KMS-11 (cell line): ENCODE results near the gene TGFB2.

Experiments
- H2AFZ ChIP-seq: fragments of 200-600 bp; sonication (generic); 2 replicates; pipeline ENCODE4 v1.6.1; 2016; ENCODE audit warnings: antibody characterized with exemption, mixed run types, low read depth
- H3K27ac ChIP-seq: fragments of 200-600 bp; sonication (generic); 2 replicates; pipeline ENCODE4 v1.6.1; 2016; ENCODE audit warnings: mild to moderate bottlenecking, mixed run types
- H3K27me3 ChIP-seq: fragments of 200-600 bp; sonication (generic); 2 replicates; pipeline ENCODE4 v1.6.1; 2017; ENCODE audit warnings: mild to moderate bottlenecking, low read depth, mixed run types, moderate library complexity; ENCODE audit not compliant: insufficient read depth
- H3K36me3 ChIP-seq: fragments of 200-600 bp; sonication (generic); 2 replicates; pipeline ENCODE4 v1.6.1; 2017; ENCODE audit warnings: mild to moderate bottlenecking, mixed run types; ENCODE audit not compliant: insufficient read depth
- H3K4me1 ChIP-seq: fragments of 200-600 bp; sonication (generic); 2 replicates; pipeline ENCODE4 v1.6.1; 2016; ENCODE audit warnings: mild to moderate bottlenecking, low read depth, mixed run types; ENCODE audit not compliant: poor library complexity, severe bottlenecking
- H3K4me2 ChIP-seq: fragments of 200-600 bp; sonication (generic); 2 replicates; pipeline ENCODE4 v1.7.0; 2016; ENCODE audit warnings: mild to moderate bottlenecking, mixed run types
- H3K4me3 ChIP-seq: fragments of 200-600 bp; sonication (generic); IDR thresholded peaks from 2 replicates; pipeline ENCODE4 v1.6.1; 2017; ENCODE audit warnings: low read depth, low read length, mixed read lengths; ENCODE audit not compliant: insufficient read depth
- H3K79me2 ChIP-seq: fragments of 200-600 bp; sonication (generic); 2 replicates; pipeline ENCODE4 v1.6.1; 2016; ENCODE audit warnings: low read depth, mixed run types; ENCODE audit not compliant: insufficient read depth
- H3K9ac ChIP-seq: fragments of 200-600 bp; sonication (generic); 2 replicates; pipeline ENCODE4 v1.6.1; 2016; ENCODE audit warnings: mild to moderate bottlenecking, mixed run types
- H4K20me1 ChIP-seq: fragments of 200-600 bp; sonication (generic); 2 replicates; pipeline ENCODE4 v1.6.1; 2016; ENCODE audit warnings: mild to moderate bottlenecking, mixed run types; ENCODE audit not compliant: insufficient read depth
- TF ChIP-seq, protein P1 (sequence below): fragments of 200-600 bp; sonication (generic); conservative IDR thresholded peaks from 2 replicates; pipeline ENCODE4 v1.6.1; 2017; ENCODE audit warnings: low read depth, mild to moderate bottlenecking, antibody characterized with exemption, low read length, moderate library complexity, mixed read lengths

TGFB2 gene

DNA sequence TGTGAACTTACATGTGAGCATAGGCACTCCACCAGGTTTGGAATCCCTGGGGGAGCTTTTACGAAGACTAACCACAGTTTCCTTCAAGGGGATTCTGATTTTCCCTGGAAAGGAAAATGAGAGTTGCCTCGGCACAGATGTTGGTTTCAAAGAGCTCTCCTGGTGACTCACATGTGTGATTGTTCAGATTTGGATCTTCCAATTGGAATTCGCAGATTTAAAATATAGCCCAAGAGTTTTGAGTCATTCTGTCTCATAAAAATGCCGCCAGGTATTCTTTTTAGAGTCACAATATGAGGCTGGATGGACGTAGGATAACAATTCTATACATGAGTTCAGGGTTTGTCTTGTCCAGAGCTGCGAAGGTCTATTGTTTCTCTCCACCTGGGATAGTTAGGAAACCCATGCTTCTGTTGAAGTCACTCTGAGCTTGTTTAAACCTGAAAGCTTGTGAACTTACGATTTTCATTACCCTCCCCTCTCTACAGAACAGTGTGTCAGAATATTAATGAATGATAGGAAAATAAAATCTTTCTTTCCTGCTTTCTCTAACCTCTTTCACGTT lies 64.9 kb downstream of the TGFB2 start:
- no peak overlapping the region for H3K4me2 ChIP-seq
- H4K20me1 ChIP-seq: no peaks in the 10 kb centered on the region
- no peak overlapping the region for H3K9ac ChIP-seq
- H3K27ac ChIP-seq: no peak overlapping the region
- no peaks in the 10 kb centered on the region for H3K79me2 ChIP-seq
- no peak overlapping the region for H2AFZ ChIP-seq
- TF ChIP-seq, protein P1, sequence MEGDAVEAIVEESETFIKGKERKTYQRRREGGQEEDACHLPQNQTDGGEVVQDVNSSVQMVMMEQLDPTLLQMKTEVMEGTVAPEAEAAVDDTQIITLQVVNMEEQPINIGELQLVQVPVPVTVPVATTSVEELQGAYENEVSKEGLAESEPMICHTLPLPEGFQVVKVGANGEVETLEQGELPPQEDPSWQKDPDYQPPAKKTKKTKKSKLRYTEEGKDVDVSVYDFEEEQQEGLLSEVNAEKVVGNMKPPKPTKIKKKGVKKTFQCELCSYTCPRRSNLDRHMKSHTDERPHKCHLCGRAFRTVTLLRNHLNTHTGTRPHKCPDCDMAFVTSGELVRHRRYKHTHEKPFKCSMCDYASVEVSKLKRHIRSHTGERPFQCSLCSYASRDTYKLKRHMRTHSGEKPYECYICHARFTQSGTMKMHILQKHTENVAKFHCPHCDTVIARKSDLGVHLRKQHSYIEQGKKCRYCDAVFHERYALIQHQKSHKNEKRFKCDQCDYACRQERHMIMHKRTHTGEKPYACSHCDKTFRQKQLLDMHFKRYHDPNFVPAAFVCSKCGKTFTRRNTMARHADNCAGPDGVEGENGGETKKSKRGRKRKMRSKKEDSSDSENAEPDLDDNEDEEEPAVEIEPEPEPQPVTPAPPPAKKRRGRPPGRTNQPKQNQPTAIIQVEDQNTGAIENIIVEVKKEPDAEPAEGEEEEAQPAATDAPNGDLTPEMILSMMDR: no peak
- H3K4me3 ChIP-seq: no peak overlapping the region
- H3K4me1 ChIP-seq: no peaks in the 10 kb centered on the region
- no peaks in the 10 kb centered on the region for H3K36me3 ChIP-seq
- no peaks in the 10 kb centered on the region for H3K27me3 ChIP-seq

DNA sequence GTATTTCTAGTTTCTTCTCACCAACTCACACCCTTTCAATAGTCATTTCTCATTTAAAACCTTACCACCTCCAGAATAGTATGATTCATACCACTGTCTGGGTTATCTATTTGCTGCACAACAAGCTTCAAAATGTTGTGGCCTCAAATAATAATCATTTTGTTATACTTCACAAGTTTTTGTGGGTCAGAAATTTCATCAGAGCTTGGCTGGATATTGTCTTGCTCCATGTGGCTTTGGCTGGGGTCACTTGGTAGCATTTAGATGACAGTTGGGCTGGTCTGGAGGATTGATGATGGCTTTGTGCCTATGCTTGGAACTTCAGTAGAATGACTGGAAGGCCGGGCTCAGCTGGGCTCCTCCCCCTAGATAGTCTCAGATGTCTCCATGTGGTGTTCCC lies 66.0 kb downstream of the TGFB2 start:
- no peak overlapping the region for H3K4me3 ChIP-seq
- H3K79me2 ChIP-seq: no peaks in the 10 kb centered on the region
- H3K36me3 ChIP-seq: no peaks in the 10 kb centered on the region
- H4K20me1 ChIP-seq: no peaks in the 10 kb centered on the region
- TF ChIP-seq, protein P1: no peak
- no peak overlapping the region for H3K4me2 ChIP-seq
- H3K9ac ChIP-seq: no peak overlapping the region
- H3K27ac ChIP-seq: no peak overlapping the region
- no peaks in the 10 kb centered on the region for H3K4me1 ChIP-seq
- no peak overlapping the region for H2AFZ ChIP-seq
- H3K27me3 ChIP-seq: no peaks in the 10 kb centered on the region

DNA sequence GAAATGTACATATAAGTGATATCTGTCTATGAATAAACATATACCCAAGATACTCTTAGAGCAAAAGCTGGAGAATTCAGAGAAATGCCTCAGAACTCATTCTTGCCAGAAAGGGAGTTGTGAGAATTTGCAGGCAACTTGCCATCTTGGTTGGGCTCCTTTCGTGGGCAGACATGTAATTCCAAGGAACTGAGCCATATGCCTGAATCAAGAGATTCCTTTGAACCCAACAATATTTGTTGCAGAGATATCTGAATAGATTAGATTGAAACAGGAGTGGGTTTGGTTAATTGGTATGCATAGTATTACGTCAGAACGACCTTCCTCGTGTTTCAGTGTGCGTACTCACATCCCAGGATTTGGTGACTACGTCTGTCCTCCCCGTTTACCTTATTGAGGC lies 67.0 kb downstream of the TGFB2 start:
- no peak overlapping the region for H3K9ac ChIP-seq
- H3K4me2 ChIP-seq: no peak overlapping the region
- no peaks in the 10 kb centered on the region for H4K20me1 ChIP-seq
- no peak overlapping the region for H2AFZ ChIP-seq
- TF ChIP-seq, protein P1: no peak
- no peaks in the 10 kb centered on the region for H3K79me2 ChIP-seq
- no peak overlapping the region for H3K27ac ChIP-seq
- H3K4me1 ChIP-seq: no peaks in the 10 kb centered on the region
- H3K27me3 ChIP-seq: no peaks in the 10 kb centered on the region
- no peaks in the 10 kb centered on the region for H3K36me3 ChIP-seq
- H3K4me3 ChIP-seq: no peak overlapping the region

DNA sequence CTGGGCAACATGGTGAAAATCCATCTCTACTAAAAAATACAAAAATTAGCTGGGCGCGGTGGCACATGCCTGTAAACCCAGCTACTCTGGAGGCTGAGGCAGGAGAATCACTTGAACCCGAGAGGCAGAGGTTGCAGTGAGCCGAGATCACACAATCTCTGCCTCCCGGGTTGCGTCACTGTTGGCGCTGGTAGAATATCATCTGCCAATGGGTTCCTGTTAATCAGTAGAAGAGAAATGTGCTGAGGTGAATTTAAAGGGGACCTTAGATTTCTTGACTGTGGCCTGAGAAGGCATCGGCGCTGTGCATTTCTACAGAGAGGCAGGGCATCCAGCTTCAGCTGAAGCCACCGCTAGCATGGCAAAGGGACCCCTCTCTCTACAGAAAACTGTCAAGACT lies 68.0 kb downstream of the TGFB2 start:
- Histone ChIP-seq H3K27me3 (no peaks in the 10 kb centered on the region), H2AFZ (no peak overlapping the region), H3K79me2 (no peaks in the 10 kb centered on the region)

More for the DNA sequence above, 68.0 kb downstream of the TGFB2 start:
- TF ChIP-seq, protein P1: no peak
- H3K4me2 ChIP-seq: no peak overlapping the region
- no peaks in the 10 kb centered on the region for H3K36me3 ChIP-seq
- H3K4me1 ChIP-seq: no peaks in the 10 kb centered on the region
- H3K9ac ChIP-seq: no peak overlapping the region
- no peak overlapping the region for H3K27ac ChIP-seq
- H3K4me3 ChIP-seq: no peak overlapping the region
- no peaks in the 10 kb centered on the region for H4K20me1 ChIP-seq
